Thymus (tissue), 11 donors: ENCODE data around the gene ARGLU1. TPM values are rescaled to one million over a fixed set of nuclear protein-coding genes. Genes with fewer than 3 reads are reported as not detected.

ENCODE experiments used
- DNase-seq, 9 donors: peaks; one replicate each; pipeline ENCODE4 v3.0.0-alpha.2; 2013; ENCODE audit warnings: low spot score in 9 of 9, low read depth in 6 of 9, missing footprints in 1 of 9
- H3K27ac ChIP-seq, 2 donors: one replicate each; pipeline ENCODE4 v1.5.1; 2013; ENCODE audit warnings: control low read depth in 1 of 2, low read depth in 1 of 2, low read length in 1 of 2, mild to moderate bottlenecking in 1 of 2, moderate library complexity in 1 of 2
- H3K27me3 ChIP-seq, 2 donors: one replicate each; pipeline ENCODE4 v1.5.1; 2013; ENCODE audit warnings: low read length in 1 of 2; ENCODE audit not compliant: control insufficient read depth in 2 of 2, insufficient read depth in 1 of 2
- H3K36me3 ChIP-seq, 2 donors: one replicate each; pipeline ENCODE4 v1.5.1; 2013; ENCODE audit warnings: low read length in 1 of 2, mild to moderate bottlenecking in 1 of 2, moderate library complexity in 1 of 2; ENCODE audit not compliant: control insufficient read depth in 2 of 2, insufficient read depth in 2 of 2
- H3K4me1 ChIP-seq, 2 donors: one replicate each; pipeline ENCODE4 v1.5.1; 2013; ENCODE audit warnings: low read length in 2 of 2; ENCODE audit not compliant: control insufficient read depth in 2 of 2, insufficient read depth in 2 of 2
- H3K4me3 ChIP-seq, 2 donors: one replicate each; pipeline ENCODE4 v1.5.1; 2013; ENCODE audit warnings: low read length in 2 of 2, control low read depth in 1 of 2, mild to moderate bottlenecking in 1 of 2
- H3K9me3 ChIP-seq, 2 donors: one replicate each; pipeline ENCODE4 v1.5.1; 2013; ENCODE audit warnings: low read length in 1 of 2, mild to moderate bottlenecking in 1 of 2; ENCODE audit not compliant: control insufficient read depth in 2 of 2, insufficient read depth in 1 of 2
- WGBS: extraction: QIAGEN DNeasy Blood & Tissue Kit; methylation state at CpG from one replicate; pipeline ENCODE4 v1.1.7; 2013; 5-methylcytosine and 5-hydroxymethylcytosine counted together
- polyA plus RNA-seq: library from polyadenylated mRNA; stranded (reverse); fragments of 200-250 nt; gene quantifications from one replicate; pipeline ENCODE4 v1.2.3, GENCODE V29; 2013
- total RNA-seq: library from RNA; stranded (reverse); fragments of 120-200 nt; gene quantifications from one replicate; pipeline ENCODE4 v1.2.4, GENCODE V29; 2013
- donor health status: healthy.

ARGLU1 gene
- total and polyA plus RNA-seq, 2 donors = 141 to 268 TPM

- Histone ChIP-seq H3K27me3 (peaks cover 0 to 3% of the 10 kb centered on the region in 2 donors), H3K9me3 (no peaks in the 10 kb centered on the region), H3K4me3 (no peak overlapping the region), H3K4me1 (peaks cover 0 to 32% of the 10 kb centered on the region in 2 donors), H3K36me3 (peaks cover 16 to 28% of the 10 kb centered on the region in 2 donors), H3K27ac (no peak overlapping the region)
- no peak for DNase-seq
Observed at GRCh38 chr13:106494506-106494905, 73.4 kb downstream of the ARGLU1 start.

GRCh38 chr13:106493533-106494220 lies 74.3 kb downstream of the ARGLU1 start:
- no peak overlapping the region for H3K4me3 ChIP-seq
- H3K36me3 ChIP-seq = peaks cover 16 to 28% of the 10 kb centered on the region in 2 donors
- peaks cover 0 to 3% of the 10 kb centered on the region in 2 donors for H3K27me3 ChIP-seq
- H3K27ac ChIP-seq = no peak overlapping the region
- 19% methylated on average over 17 of the region's 17 CpGs for whole genome bisulfite sequencing
- H3K9me3 ChIP-seq = no peaks in the 10 kb centered on the region
- H3K4me1 ChIP-seq = peaks cover 0 to 29% of the 10 kb centered on the region in 2 donors
- peak in 2 of 9 donors; percentile 20 to 52 for DNase-seq

GRCh38 chr13:106492588-106493475 lies 75.1 kb downstream of the ARGLU1 start:
- WGBS = 95% methylated on average over 54 of the region's 54 CpGs
- Histone ChIP-seq H3K4me3 (no peak overlapping the region), H3K36me3 (peaks cover 16 to 28% of the 10 kb centered on the region in 2 donors), H3K4me1 (peaks cover 0 to 23% of the 10 kb centered on the region in 2 donors), H3K27ac (no peak overlapping the region), H3K27me3 (peaks cover 0 to 3% of the 10 kb centered on the region in 2 donors), H3K9me3 (no peaks in the 10 kb centered on the region)
- no peak for DNase-seq

- Histone ChIP-seq H3K36me3 (peaks cover 16 to 28% of the 10 kb centered on the region in 2 donors), H3K9me3 (no peaks in the 10 kb centered on the region), H3K27ac (no peak overlapping the region), H3K4me3 (no peak overlapping the region), H3K4me1 (peaks cover 0 to 23% of the 10 kb centered on the region in 2 donors), H3K27me3 (peaks cover 0 to 3% of the 10 kb centered on the region in 2 donors)
- WGBS = 94% methylated on average over 14 of the region's 14 CpGs
- no peak for DNase-seq
Observed at GRCh38 chr13:106491928-106492587, 75.9 kb downstream of the ARGLU1 start.

Other genes starting within 250 kb of the ARGLU1 start
- gene EFNB2, start 32.5 kb downstream of the ARGLU1 start, total RNA-seq = 13.8 TPM
- 17.1 TPM for gene EFNB2, start 32.5 kb downstream of the ARGLU1 start, polyA plus RNA-seq